Medulla oblongata (tissue), 1 donor: ENCODE data around the gene PPP1R3F.
"Not testable (repeated sequence)": the region's sequence is repeated elsewhere in the genome, so short reads cannot be mapped to it uniquely, and the experiment has no call there.

Source experiments
- DNase-seq: peaks from one replicate; pipeline ENCODE4 v3.0.0-alpha.2; 2015; ENCODE audit errors: extremely low spot score

The PPP1R3F gene

DNA sequence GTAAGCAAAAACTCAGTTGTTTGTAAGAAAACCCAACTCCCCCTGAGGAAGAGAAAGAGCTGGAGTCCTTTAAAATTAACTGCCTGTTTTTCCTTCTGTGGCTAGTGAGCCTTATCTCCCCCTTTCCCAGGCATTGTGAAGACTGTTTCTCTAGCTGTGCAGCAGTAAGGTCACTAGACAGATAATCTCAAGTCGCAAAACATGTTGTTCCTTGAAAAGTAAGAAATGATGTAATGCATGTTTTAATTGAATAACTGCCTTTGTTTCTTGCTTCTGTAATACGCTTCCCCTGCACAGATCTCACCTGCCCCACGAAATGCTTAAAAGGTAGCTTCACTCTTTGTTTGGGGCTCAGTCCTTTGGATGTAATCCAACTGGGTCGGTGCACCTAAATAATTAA, 46.5 kb downstream of the PPP1R3F start:
- DNase-seq = no peak

DNA sequence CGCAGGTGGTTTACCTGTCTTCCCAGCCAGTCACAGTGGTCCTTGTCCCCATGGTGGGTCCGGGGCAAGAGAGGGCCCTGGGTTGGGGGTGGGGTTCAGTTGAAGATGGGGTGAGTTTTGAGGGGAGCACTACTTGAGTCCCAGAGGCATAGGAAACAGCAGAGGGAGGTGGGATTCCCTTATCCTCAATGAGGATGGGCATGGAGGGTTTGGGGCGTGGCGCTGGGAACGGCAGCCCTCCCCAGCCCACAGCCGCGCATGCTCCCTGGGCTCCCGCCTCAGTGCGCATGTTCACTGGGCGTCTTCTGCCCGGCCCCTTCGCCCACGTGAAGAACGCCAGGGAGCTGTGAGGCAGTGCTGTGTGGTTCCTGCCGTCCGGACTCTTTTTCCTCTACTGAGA, 52.1 kb downstream of the PPP1R3F start, which contains the start of gene GAGE12J:
TSS of gene GAGE12J (plus strand) at position 301 of the 400 bp plus-strand sequence. CDS start 1,157 bp downstream, outside the sequence.
- DNase-seq = not testable (repeated sequence)

GRCh38 chrX:49322266-49322665, 52.7 kb downstream of the PPP1R3F start:
- DNase-seq = not testable (repeated sequence)

DNA sequence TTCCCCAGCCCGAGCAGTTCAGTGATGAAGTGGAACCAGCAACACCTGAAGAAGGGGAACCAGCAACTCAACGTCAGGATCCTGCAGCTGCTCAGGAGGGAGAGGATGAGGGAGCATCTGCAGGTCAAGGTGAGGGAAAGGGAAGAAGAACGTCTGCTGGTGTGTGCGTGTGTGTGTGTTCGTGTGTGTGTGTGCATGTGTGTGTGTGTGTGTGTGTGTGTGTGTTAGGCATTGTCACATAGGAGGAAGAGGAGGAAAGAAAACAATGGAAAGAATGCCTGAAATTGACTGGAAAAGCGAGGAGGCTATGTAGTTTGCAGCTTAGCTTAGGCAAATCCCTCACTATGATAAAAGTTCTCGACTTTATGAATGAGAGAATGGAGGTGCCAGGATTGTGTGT, 54.1 kb downstream of the PPP1R3F start:
- DNase-seq = not testable (repeated sequence)

DNA sequence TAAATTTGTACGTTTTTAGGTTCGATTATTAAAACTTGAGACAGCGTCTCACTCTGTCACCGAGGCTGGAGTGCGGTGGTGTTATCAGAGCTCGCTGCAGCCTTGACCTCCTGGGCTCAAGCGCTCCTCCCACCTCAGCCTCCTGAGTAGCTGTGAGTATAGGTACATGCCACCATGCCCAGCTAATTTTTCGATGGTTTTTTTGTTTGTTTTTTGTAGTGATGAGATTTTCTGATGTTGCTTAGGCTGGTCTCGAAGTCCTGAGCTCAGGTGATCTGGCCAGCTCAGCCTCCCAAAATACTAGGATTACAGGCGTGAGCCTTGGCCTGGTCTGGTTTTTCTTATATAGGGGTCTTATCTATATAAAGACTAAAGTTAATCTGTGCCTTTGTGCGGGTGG, 60.8 kb downstream of the PPP1R3F start:
- not testable (repeated sequence) for DNase-seq

DNA sequence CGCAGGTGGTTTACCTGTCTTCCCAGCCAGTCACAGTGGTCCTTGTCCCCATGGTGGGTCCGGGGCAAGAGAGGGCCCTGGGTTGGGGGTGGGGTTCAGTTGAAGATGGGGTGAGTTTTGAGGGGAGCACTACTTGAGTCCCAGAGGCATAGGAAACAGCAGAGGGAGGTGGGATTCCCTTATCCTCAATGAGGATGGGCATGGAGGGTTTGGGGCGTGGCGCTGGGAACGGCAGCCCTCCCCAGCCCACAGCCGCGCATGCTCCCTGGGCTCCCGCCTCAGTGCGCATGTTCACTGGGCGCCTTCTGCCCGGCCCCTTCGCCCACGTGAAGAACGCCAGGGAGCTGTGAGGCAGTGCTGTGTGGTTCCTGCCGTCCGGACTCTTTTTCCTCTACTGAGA, 61.7 kb downstream of the PPP1R3F start, which contains the start of gene GAGE13:
TSS of gene GAGE13 (plus strand) at position 301 of the 400 bp plus-strand sequence. CDS start 1,156 bp downstream, outside the sequence.
- DNase-seq = not testable (repeated sequence)

DNA sequence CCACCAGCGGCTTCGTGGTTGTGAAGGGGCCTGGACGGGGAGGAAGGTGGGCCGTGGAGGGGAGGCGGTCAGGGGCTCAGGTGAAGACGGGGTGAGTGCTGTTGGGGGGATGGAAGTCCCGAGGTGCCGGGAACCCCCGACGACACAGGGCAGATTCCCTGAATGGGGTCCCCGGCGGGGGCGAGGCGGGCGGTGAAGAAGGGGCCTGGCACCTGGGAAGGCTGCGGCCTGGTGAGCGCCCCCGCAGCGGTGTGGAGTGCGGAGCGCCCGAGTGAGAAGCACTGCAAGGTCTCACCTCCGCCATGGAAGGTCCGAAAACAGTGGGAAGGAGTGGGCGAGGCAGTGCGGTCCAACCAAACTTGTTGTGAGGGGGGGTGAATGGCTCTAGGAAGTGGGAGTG, 62.2 kb downstream of the PPP1R3F start:
- not testable (repeated sequence) for DNase-seq
